PC-9 (cell line): Measurements from ENCODE around the gene POLRMT. TPM values are rescaled to one million over a fixed set of nuclear protein-coding genes. Genes with fewer than 3 reads are reported as not detected.

Experiments
- BruUV-seq: library from RNA; stranded (reverse); fragments of 400-500 nt; replicated peaks from 2 replicates; lab custom pipeline; 2021; lab: Mats Ljungman, UMichigan
- CTCF ChIA-PET: fragments of 300-600 bp; sonication (Branson Sonifier 250); formaldehyde crosslinking; loops from one replicate; lab custom pipeline; 2022; ENCODE audit warnings: antibody characterized with exemption; lab: Charles Lee
- POLR2A ChIA-PET: fragments of 300-600 bp; sonication (Branson Sonifier 250); formaldehyde crosslinking; loops from one replicate; lab custom pipeline; 2022; ENCODE audit warnings: antibody characterized with exemption; ENCODE audit not compliant: unreplicated experiment; lab: Charles Lee
- DNase-seq, 2 experiments: peaks; one replicate each; pipeline versions ENCODE4 v3.0.0 to v3.0.0-alpha.2; 2015 to 2022; ENCODE audit warnings: mixed read lengths in 1 of 2
- H2AFZ ChIP-seq: fragments of 200-600 bp; sonication (generic); 2 replicates; pipeline ENCODE4 v1.8.1; 2017; ENCODE audit warnings: antibody characterized with exemption
- H3F3A ChIP-seq: fragments of 200-600 bp; sonication (generic); 2 replicates; pipeline ENCODE4 v1.8.1; 2017; ENCODE audit warnings: antibody characterized with exemption, mild to moderate bottlenecking, low read depth; ENCODE audit not compliant: insufficient read depth
- H3K27ac ChIP-seq: fragments of 200-600 bp; sonication (generic); 2 replicates; pipeline ENCODE4 v1.6.1; 2016; ENCODE audit warnings: mixed run types
- H3K27me3 ChIP-seq: fragments of 200-600 bp; sonication (generic); 2 replicates; pipeline ENCODE4 v1.6.1; 2016; ENCODE audit warnings: low read depth, mixed run types; ENCODE audit not compliant: insufficient read depth
- H3K36me3 ChIP-seq: fragments of 200-600 bp; sonication (generic); 2 replicates; pipeline ENCODE4 v1.6.1; 2016; ENCODE audit warnings: low read depth, mixed run types
- H3K4me1 ChIP-seq: fragments of 200-600 bp; sonication (generic); replicated peaks from 2 replicates; pipeline ENCODE4 v1.6.1; 2016; ENCODE audit warnings: mixed run types; ENCODE audit not compliant: insufficient read depth
- H3K4me2 ChIP-seq: fragments of 200-600 bp; sonication (generic); 2 replicates; pipeline ENCODE4 v1.6.1; 2017; ENCODE audit warnings: mixed run types
- H3K4me3 ChIP-seq: fragments of 200-600 bp; sonication (generic); 2 replicates; pipeline ENCODE4 v1.6.1; 2016; ENCODE audit warnings: mixed run types
- H3K79me2 ChIP-seq: fragments of 200-600 bp; sonication (generic); 2 replicates; pipeline ENCODE4 v1.6.1; 2017; ENCODE audit warnings: low read depth, mixed run types
- H3K9me2 ChIP-seq: fragments of 200-600 bp; sonication (generic); 2 replicates; pipeline ENCODE4 v1.8.1; 2017; ENCODE audit warnings: mild to moderate bottlenecking; ENCODE audit not compliant: insufficient read depth
- H3K9me3 ChIP-seq: fragments of 200-600 bp; sonication (generic); 2 replicates; pipeline ENCODE4 v1.8.1; 2016; ENCODE audit warnings: low read depth; ENCODE audit not compliant: insufficient read depth
- H4K20me1 ChIP-seq: fragments of 200-600 bp; sonication (generic); 2 replicates; pipeline ENCODE4 v1.8.1; 2017; ENCODE audit not compliant: insufficient read depth
- EZH2 ChIP-seq: fragments of 200-600 bp; sonication (generic); IDR thresholded peaks from 2 replicates; pipeline ENCODE4 v1.8.0; 2017; ENCODE audit warnings: antibody characterized with exemption, low read depth
- intact Hi-C: fragments of 100-400 bp; cut with micrococcal nuclease; formaldehyde crosslinking; loops from one replicate; pipeline ENCODE4 v1.10.0; 2022; ENCODE audit not compliant: unreplicated experiment
- total RNA-seq: library from RNA; stranded (reverse); gene quantifications from 2 replicates; pipeline ENCODE4 v1.2.3, GENCODE V29; 2021
- TF ChIP-seq, protein P1 (sequence below): fragments of 200-600 bp; sonication (generic); conservative IDR thresholded peaks from 2 replicates; pipeline ENCODE4 v1.6.1; 2017; ENCODE audit warnings: mixed run types, antibody characterized with exemption, mild to moderate bottlenecking, moderate library complexity

The POLRMT gene
- total RNA-seq, 1 experiment from 2014 or later, result 46.4 TPM

DNA sequence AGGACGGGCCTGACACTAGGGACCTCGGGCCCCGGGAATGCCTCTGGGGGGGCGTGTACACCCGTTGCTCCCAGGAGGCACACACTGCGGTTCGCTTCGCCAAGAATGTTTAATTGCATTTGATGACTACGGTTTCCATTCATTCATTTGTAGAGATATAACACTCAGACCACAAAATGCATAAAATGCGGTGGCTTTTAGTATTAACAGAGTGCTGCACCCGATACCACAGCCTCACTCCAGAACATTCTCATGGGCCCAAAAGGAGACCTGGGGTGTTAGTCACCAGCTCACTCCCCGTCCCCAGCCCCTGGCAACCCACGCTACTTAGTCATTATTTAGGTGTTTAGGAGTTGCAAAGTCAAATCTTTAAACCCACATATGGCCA, 21.9 kb downstream of the POLRMT start:
- Histone ChIP-seq H3K79me2 (no peaks in the 10 kb centered on the region), H3K27ac (no peak overlapping the region), H3F3A (no peaks in the 10 kb centered on the region; the same call in 1 of the 2 replicates), H3K9me3 (no peaks in the 10 kb centered on the region), H3K9me2 (no peaks in the 10 kb centered on the region), H3K27me3 (no peaks in the 10 kb centered on the region), H3K4me1 (no peaks in the 10 kb centered on the region), H3K36me3 (no peaks in the 10 kb centered on the region), H3K4me3 (no peak overlapping the region), H4K20me1 (no peaks in the 10 kb centered on the region), H2AFZ (no peak overlapping the region), H3K4me2 (no peak overlapping the region)
- intact Hi-C loops, result no loop called here
- BruUV-seq, result no TSS peak
- CTCF ChIA-PET, result no interaction called here
- POLR2A ChIA-PET, result no interaction called here
- TF ChIP-seq, protein P1, sequence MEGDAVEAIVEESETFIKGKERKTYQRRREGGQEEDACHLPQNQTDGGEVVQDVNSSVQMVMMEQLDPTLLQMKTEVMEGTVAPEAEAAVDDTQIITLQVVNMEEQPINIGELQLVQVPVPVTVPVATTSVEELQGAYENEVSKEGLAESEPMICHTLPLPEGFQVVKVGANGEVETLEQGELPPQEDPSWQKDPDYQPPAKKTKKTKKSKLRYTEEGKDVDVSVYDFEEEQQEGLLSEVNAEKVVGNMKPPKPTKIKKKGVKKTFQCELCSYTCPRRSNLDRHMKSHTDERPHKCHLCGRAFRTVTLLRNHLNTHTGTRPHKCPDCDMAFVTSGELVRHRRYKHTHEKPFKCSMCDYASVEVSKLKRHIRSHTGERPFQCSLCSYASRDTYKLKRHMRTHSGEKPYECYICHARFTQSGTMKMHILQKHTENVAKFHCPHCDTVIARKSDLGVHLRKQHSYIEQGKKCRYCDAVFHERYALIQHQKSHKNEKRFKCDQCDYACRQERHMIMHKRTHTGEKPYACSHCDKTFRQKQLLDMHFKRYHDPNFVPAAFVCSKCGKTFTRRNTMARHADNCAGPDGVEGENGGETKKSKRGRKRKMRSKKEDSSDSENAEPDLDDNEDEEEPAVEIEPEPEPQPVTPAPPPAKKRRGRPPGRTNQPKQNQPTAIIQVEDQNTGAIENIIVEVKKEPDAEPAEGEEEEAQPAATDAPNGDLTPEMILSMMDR, result no peak
- no peak for TF ChIP-seq EZH2
- DNase-seq, result no peak

DNA sequence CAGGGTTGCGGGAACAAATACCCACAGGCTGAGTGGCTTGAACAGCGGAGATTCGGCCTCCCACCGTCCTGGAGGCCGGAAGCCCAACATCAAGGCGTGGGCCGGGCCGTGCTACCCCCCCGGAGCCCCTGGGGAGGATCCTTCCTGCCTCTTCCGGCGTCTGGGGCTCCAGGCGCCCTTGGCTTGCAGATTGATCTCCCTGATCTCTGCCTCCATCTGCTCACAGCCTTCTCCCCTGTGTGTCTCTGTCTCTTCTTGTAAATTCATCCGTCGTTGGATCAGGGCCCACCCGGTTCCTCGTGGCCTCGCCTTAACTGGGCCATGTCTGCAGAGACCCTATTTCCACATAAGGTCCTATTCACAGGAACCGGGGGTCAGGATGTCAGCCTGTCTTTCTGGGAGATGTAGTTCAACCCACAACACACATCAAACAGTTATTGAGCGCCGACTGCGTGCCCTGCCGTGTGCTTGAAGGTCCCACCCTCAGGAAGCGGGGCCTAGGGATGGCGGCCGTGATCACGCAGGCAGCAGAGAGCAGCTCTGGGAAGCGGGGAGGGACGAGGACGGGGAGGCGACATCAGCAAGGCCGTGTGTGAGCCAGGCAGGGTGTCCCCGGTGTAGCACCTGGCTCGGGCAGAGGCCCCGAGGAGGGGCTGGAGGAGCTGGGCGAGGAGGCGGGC, 22.4 kb downstream of the POLRMT start:
- H3K4me3 ChIP-seq, result no peak overlapping the region
- POLR2A ChIA-PET, result interaction anchor here (0.6 kb wide), 1 partner anchor 150 kb away, joined by 6 read pairs; no protein-coding TSS in a partner anchor
- no peaks in the 10 kb centered on the region; the same call in 1 of the 2 replicates for H3F3A ChIP-seq
- H3K36me3 ChIP-seq, result no peaks in the 10 kb centered on the region
- H3K27me3 ChIP-seq, result no peaks in the 10 kb centered on the region
- DNase-seq, result no peak
- BruUV-seq, result no TSS peak
- H3K4me2 ChIP-seq, result no peak overlapping the region
- H3K9me3 ChIP-seq, result no peaks in the 10 kb centered on the region
- H4K20me1 ChIP-seq, result no peaks in the 10 kb centered on the region
- no peak overlapping the region for H3K27ac ChIP-seq
- H3K4me1 ChIP-seq, result no peaks in the 10 kb centered on the region
- H3K9me2 ChIP-seq, result no peaks in the 10 kb centered on the region
- CTCF ChIA-PET, result no interaction called here
- no peaks in the 10 kb centered on the region for H3K79me2 ChIP-seq
- intact Hi-C loops, result no loop called here
- H2AFZ ChIP-seq, result no peak overlapping the region
- TF ChIP-seq, protein P1, result no peak
- no peak for TF ChIP-seq EZH2

DNA sequence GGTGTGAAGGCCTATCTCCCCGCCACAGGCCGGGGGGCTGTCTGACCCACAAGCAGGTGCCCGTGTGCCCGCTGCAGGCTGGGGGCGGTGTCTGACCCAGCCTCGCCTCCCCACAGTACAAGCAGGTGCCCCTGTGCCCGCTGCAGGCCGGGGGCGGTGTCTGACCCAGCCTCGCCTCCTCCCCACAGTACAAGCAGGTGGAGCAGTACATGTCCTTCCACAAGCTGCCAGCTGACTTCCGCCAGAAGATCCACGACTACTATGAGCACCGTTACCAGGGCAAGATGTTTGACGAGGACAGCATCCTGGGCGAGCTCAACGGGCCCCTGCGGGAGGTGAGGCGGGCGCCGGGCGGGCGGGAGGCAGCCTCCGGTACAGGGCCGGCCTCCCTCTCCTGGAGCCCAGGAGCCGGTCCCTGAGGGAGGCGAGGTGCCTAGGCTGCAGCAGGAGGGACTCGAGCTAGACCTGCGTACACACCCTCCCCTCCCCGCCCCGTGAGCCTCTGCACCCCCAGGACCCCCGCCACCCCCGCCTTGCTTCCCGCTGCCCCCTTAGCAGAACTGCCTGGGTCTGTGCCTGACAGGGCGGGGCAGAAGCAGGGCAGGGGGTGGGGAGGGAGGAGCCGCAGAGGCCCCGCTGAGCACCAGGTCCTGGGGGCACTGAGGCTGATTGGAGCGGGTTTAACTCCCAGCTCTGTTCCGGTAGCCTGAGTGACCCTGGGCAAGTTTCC, 23.1 kb downstream of the POLRMT start:
- no peaks in the 10 kb centered on the region for H3K4me1 ChIP-seq
- no peak overlapping the region for H2AFZ ChIP-seq
- no peaks in the 10 kb centered on the region for H3K79me2 ChIP-seq
- no peak for DNase-seq
- no peaks in the 10 kb centered on the region for H3K36me3 ChIP-seq
- POLR2A ChIA-PET, result interaction anchor here (0.6 kb wide), 1 partner anchor 151 kb away, joined by 6 read pairs; no protein-coding TSS in a partner anchor
- no peaks in the 10 kb centered on the region for H3K9me3 ChIP-seq
- CTCF ChIA-PET, result no interaction called here
- intact Hi-C loops, result no loop called here
- no peaks in the 10 kb centered on the region; the same call in 1 of the 2 replicates for H3F3A ChIP-seq
- no peaks in the 10 kb centered on the region for H3K9me2 ChIP-seq
- H3K4me3 ChIP-seq, result no peak overlapping the region
- TF ChIP-seq, protein P1, result no peak
- TF ChIP-seq EZH2, result no peak
- no peak overlapping the region for H3K4me2 ChIP-seq
- no peaks in the 10 kb centered on the region for H4K20me1 ChIP-seq
- BruUV-seq, result no TSS peak
- no peak overlapping the region for H3K27ac ChIP-seq
- no peaks in the 10 kb centered on the region for H3K27me3 ChIP-seq
